GM12878 (cell line): ENCODE measurements around the gene KAT2A.

Experiments
- CTCF ChIP-seq, 3 experiments: IDR thresholded peaks in 2 of 3; conservative IDR thresholded peaks in 1 of 3; 2 replicates each; pipeline ENCODE4 v1.5.1; 2011; ENCODE audit warnings: low read depth in 3 of 3, low read length in 3 of 3, mild to moderate bottlenecking in 3 of 3, control low read depth in 2 of 3, moderate library complexity in 2 of 3, inconsistent platforms in 1 of 3, mixed read lengths in 1 of 3; ENCODE audit not compliant: control insufficient read depth in 2 of 3, insufficient read depth in 1 of 3; ENCODE audit errors: extremely low read depth in 1 of 3
- MYC ChIP-seq: IDR thresholded peaks from 2 replicates; pipeline ENCODE4 v1.6.1; 2011; ENCODE audit warnings: mild to moderate bottlenecking, low read length, moderate library complexity, inconsistent platforms; ENCODE audit not compliant: insufficient read depth, insufficient replicate concordance, insufficient read length, severe bottlenecking
- ZNF24 ChIP-seq: fragments of 450-650 bp; IDR thresholded peaks from 2 replicates; pipeline ENCODE4 v1.6.1; 2017; ENCODE audit warnings: antibody characterized with exemption, mild to moderate bottlenecking

DNA sequence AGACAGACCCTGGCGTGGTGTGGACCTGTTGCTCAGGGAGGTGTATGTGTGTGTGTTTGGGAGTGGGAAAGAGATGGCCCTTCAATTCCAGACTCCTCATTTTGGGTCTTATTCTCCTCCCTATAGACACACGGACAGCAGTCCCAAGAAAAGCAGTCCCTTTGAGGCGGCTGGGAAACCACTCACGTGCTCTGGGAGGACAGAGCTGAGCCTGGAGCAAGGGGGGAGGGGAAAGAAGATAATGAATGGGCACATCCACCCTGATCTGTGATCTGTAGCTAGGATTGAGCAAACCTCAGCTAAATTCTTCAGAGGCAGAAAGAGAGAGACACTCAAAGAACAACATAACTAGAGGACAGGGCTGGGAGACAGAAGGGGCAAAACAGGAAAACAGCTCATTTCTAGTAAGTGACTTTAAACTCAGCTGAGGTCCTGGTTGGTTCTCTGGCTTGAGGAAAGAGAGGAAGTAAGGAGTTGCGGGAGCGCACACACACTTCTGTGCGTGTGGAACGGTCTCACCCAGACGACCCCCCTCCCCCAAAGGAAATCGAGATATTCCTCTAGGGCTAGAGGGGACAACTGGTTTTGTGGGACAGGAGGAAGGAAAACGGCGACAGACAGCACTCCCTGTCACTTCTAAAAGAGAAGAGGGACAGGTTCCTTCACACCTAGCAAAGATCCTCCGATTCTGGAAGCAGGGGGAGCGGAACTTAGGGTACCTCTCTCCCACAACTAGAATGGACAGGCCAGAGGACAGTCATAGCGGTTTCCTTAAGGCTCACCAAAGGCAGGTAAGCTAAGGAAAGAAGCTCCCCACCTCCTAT is 33.0 kb upstream of the KAT2A start:
- TF ChIP-seq CTCF (IDR thresholded peaks at IDR 0.05 in 2 of 3, conservative IDR thresholded peaks at IDR 0.05 in 1 of 3; ENCODE audit: control insufficient read depth in 2 of 3, extremely low read depth in 1 of 3, insufficient read depth in 1 of 3, low read depth in 3 of 3, low read length in 3 of 3) (no peak), ZNF24 (no peak), MYC (no peak)
